GM10248 (cell line): ENCODE measurements around the gene CSH2.

Experiments used
- CTCF ChIA-PET: fragments of 300-600 bp; sonication (Branson Sonifier 250); formaldehyde crosslinking; extraction: SDS; loops from one replicate; lab custom pipeline; 2021; ENCODE audit warnings: antibody characterized with exemption; lab: Yijun Ruan, JAX
- POLR2A ChIA-PET: fragments of 350-650 bp; sonication (Branson Sonifier 250); formaldehyde crosslinking; extraction: SDS; loops from one replicate; lab custom pipeline; 2020; ENCODE audit warnings: antibody characterized with exemption; lab: Yijun Ruan, JAX
- DNase-seq: peaks from one replicate; pipeline ENCODE4 v3.0.0; 2012; ENCODE audit errors: extremely low spot score
- CTCF ChIP-seq: IDR thresholded peaks from 2 replicates; pipeline ENCODE4 v1.5.1; 2012; ENCODE audit warnings: mild to moderate bottlenecking, low read depth; ENCODE audit errors: extremely low read depth, missing control alignments, control extremely low read depth

CSH2 gene

GRCh38 chr17:63848834-63849689 is 24.4 kb downstream of the CSH2 start:
- DNase-seq, result peak; percentile 97
- peak; percentile 84 for TF ChIP-seq CTCF
- ChIA-PET POLR2A (interaction anchor here (0.6 kb wide), 1 partner anchor 296 kb away, joined by 3 read pairs; no protein-coding TSS in a partner anchor), CTCF (interaction anchor here (0.6 to 14.1 kb wide), 30 partner anchors 9 to 423 kb away, joined by 3 to 137 read pairs (median 3); partner anchors contain the start of genes ICAM2 and MAP3K3)

- ChIA-PET CTCF (interaction anchor here (0.6 to 14.1 kb wide), 7 partner anchors 8 to 119 kb away, joined by 3 to 137 read pairs (median 10); no protein-coding TSS in a partner anchor), POLR2A (no interaction called here)
- no peak for TF ChIP-seq CTCF
- no peak for DNase-seq
Measured at GRCh38 chr17:63847525-63848249, 25.8 kb downstream of the CSH2 start.

GRCh38 chr17:63845509-63845908 is 28.0 kb downstream of the CSH2 start:
- POLR2A ChIA-PET, result no interaction called here
- CTCF ChIA-PET, result interaction anchor here (14.1 kb wide), 1 partner anchor 17 kb away, joined by 137 read pairs; no protein-coding TSS in a partner anchor
- no peak for DNase-seq
- no peak for TF ChIP-seq CTCF

- ChIA-PET CTCF (interaction anchor here (0.8 to 2.6 kb wide), 6 partner anchors 11 to 220 kb away, joined by 3 to 8 read pairs (median 4); no protein-coding TSS in a partner anchor), POLR2A (interaction anchor here (0.6 to 1.6 kb wide), 6 partner anchors 17 to 402 kb away, joined by 3 to 9 read pairs (median 5); partner anchors contain the start of genes CCDC47 and PSMC5)
- DNase-seq, result no peak
- no peak for TF ChIP-seq CTCF
Measured at GRCh38 chr17:63843910-63844677, 29.4 kb downstream of the CSH2 start.

GRCh38 chr17:63843387-63843888 is 30.0 kb downstream of the CSH2 start:
- DNase-seq, result peak; percentile 56
- ChIA-PET POLR2A (interaction anchor here (0.6 to 1.6 kb wide), 8 partner anchors 11 to 401 kb away, joined by 3 to 9 read pairs (median 5); partner anchors contain the start of genes CCDC47 and PSMC5), CTCF (interaction anchor here (0.9 to 2.6 kb wide), 7 partner anchors 9 to 220 kb away, joined by 3 to 8 read pairs (median 3); no protein-coding TSS in a partner anchor)

- peak; percentile 98 for DNase-seq
- no peak for TF ChIP-seq CTCF
- POLR2A ChIA-PET, result interaction anchor here (0.7 to 1.6 kb wide), 5 partner anchors 11 to 401 kb away, joined by 3 to 9 read pairs (median 5); partner anchors contain the start of gene CCDC47
- CTCF ChIA-PET, result interaction anchor here (0.9 to 2.6 kb wide), 8 partner anchors 9 to 221 kb away, joined by 3 to 8 read pairs (median 4); no protein-coding TSS in a partner anchor
Measured at GRCh38 chr17:63842540-63843386, 30.7 kb downstream of the CSH2 start, which contains the start of gene SMARCD2. SMARCD2 (minus strand) TSS chr17:63842685; CDS start chr17:63842674, 11 bp downstream.
